T-helper 1 cell (primary cell): ENCODE data around the gene NOTCH2.
"Not testable (repeated sequence)": the region's sequence is repeated elsewhere in the genome, so short reads cannot be mapped to it uniquely, and the experiment has no call there.

Experiments
- DNase-seq, 5 donors: peaks; one replicate each; pipeline ENCODE4 v3.0.0-alpha.2; 2012 to 2020

The NOTCH2 gene

GRCh38 chr1:120068683-120069066, 787 bp downstream of the NOTCH2 start:
- peak in 1 of 5 donors; percentile 5 for DNase-seq

DNA sequence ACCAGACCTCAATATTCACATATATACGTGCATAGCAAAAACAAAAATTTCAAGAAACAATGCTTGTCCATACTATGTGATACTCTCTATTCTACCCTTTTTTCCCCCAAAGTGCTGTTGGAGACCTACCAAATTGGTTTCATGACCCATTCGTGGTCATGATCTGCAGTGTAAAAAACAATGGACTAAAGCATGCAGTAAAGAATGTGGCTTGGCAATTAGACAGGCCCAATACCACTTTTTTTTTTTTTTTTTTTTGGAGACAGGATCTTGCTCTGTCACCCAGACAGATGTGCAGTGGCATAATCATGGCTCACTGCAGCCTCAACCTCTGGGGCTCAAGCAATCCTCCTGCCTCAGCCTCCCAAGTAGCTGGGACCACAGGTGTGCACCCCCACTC, 21.3 kb downstream of the NOTCH2 start:
- DNase-seq, result not testable (repeated sequence)

GRCh38 chr1:120041771-120042170, 27.7 kb downstream of the NOTCH2 start:
- DNase-seq, result not testable (repeated sequence)

DNA sequence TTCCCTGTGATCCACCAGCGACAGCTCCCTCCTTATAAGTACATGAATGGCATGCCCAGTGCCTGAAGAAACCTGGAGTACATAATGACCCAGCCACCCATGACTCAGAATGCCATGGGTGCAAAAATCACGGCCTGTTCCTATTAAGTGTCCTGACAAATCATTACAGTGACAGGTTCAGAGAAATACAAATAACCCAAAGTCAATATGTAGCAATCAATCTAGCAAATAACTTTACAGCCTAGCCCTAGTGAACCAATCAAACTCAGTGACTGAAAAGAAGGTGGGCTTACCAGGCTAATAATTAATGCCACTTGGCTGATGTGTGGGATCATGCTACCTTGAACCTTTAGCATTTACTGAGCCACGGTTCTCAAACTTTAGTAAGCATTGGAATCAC, 37.2 kb downstream of the NOTCH2 start:
- DNase-seq, result not testable (repeated sequence)

DNA sequence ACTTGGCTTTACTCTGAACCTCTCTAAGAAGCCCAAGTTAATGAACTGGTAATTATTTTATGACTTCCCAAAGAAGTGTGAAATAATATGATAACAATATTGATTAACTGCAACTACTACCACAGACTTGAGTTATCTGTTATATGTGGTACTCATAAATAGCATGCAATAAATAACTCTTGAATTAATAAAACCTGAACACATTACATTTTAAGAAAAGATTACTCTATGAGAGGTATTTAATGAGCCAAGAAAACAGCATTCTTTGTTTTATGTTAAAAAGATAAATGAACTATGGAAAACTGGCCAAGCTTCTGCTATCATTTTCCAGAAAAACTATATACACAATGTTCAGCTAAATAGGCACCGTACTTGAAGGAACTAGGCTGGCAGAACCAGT, 45.7 kb downstream of the NOTCH2 start:
- not testable (repeated sequence) for DNase-seq

DNA sequence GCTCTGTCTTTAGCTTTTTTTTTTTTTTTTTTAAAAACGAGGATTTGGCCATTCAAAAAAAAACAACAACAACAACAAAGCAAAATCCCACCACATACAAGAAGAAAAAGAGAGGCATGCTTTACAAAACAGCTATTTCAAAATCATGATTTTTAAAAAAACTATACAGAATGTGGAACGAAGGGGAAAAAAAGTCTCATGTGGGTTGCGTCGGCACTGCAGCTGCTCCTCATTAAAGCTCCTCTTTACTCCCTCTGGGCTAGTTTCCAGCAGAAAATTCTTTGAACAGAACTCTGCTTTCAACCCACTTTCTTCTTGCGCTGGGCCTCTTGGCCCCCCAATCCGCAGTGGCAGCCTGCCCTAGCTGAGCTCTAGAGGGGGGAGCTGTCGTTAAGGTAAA, 54.5 kb downstream of the NOTCH2 start:
- DNase-seq, result not testable (repeated sequence)

- DNase-seq, result not testable (repeated sequence)
Observed at GRCh38 chr1:120008320-120008719, 61.1 kb downstream of the NOTCH2 start.

GRCh38 chr1:120007850-120008249, 61.6 kb downstream of the NOTCH2 start:
- not testable (repeated sequence) for DNase-seq

DNA sequence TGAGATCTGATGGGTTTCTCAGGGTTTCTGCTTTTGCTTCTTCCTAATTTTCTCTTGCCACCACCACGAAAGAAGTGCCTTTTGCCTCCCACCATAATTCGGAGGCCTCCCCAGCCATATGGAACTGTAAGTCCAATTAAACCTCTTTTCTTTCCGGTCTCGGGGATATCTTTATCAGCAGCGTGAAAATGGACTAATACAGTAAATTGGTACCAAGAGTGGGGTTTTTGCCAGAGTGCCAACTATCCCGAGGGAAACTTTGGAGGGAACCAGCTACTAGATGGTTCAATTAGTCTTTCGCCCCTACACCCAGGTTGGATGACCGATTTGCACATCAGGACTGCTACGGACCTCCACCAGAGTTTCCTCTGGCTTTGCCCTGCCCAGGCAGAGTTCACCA, 68.4 kb downstream of the NOTCH2 start:
- not testable (repeated sequence) for DNase-seq

DNA sequence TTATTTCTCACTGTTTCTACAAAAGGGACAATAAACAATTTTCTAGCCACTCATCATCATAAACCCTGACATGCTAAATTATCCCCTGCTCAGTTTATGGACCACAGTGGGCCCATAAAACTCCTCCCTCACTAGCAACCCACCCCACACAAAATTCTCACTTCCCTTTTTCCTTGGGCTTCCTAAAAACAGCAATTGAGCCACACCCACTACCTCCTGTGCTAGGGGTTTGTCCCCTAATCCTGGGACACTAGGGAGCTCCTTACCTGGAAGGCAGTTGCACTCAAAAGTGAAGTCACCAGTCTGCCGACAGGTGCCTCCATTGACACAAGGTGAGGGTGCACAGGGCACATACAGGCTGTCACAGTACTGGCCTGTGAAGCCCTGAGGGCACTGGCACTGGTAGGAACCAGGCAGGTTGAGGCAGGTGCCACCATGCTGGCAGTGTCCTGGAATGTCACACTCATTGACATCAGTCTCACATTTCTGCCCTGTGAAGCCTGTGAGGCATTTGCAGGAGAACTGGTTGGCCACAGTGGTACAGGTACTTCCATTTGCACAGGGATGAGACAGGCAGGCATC, 72.6 kb downstream of the NOTCH2 start:
- not testable (repeated sequence) for DNase-seq

DNA sequence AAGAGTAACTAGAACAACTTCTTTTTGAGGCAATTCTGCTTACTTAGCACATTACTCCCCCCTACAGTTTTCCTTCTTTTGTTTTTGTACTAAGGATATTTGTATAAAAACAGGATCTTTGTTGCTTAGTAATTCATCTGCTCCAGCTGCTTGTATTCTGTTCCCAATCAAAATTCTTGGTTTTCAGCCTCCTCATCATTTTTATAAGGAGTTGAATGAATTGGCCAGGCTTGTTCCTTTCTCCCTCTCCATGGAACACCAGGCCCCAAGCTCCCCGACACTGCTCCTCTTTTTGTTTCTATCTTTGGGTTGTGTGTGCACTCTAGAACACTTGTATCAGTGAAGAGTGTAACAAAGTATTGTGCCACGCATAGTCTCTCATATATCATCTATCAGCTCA, 73.5 kb downstream of the NOTCH2 start:
- not testable (repeated sequence) for DNase-seq

DNA sequence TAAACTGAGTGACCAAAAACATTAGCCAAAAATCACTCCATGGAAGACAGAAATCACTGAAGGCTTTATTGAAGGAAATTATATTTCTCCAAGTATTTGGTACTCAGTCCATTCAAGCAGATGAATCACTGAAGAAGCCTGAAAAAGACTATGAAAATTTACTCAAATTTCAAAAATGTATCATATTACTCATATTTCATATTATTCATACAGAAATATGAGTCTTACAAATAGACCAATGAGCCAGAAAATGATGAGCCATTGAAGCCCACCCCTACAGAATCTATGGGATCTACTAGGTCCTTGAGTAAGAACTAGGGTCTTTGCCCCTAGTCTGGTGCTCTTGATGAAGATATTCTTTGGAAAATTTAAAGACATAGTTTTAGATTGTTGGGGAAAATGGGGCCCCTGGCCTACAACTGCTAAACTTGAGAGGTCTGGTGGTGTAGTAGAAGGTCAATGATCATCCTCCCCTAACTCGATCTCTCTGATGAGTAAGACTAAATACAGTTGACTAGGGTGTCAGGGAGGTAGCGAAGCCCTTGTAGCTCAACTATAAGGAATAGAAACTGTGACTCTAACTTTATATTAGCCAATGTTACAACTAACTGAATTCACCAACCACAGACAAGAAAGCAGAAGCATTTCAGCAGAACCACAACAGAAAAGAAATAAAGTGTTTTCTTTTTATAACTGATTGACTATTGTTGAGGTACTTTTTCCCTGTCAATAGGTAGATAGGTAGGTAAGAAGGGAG, 81.0 kb downstream of the NOTCH2 start:
- DNase-seq, result no peak

DNA sequence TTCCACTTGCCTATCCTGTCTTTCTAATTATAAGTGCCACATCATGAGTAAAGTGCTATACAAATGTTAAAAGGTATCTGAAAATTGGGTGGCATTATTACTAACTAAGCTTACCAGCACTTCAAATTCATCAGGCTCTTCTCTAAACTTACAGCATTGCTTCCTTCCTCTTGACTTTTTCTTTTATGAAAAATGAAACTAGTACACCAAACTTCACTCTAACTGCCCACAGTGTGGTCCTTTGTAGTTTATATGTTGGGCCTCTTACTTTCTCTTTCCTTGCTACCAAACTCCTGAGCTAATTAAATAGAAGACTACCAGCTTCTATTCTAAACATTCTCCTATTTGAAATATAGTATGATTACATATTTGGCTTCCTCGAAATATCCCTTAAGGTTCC, 81.8 kb downstream of the NOTCH2 start:
- peak in 1 of 5 donors; percentile 51 for DNase-seq

DNA sequence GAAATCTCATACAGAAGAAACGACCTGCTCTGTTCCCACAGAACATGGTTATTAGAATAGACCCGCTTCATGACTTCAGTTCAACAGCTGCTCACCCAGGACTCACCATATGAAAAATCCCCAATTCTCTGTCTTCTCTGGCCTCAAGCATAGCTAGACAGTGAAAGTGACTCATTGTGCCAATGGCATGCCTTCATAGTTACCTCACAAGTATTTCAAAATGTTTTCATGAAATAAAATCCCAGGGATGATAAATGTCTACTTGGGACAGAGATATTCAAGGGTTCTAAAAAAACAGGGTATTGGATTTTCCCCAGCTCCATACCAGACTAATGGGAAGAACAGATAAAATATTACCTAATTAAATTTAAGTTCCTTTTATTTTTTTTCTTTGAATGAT, 82.3 kb downstream of the NOTCH2 start:
- DNase-seq, result no peak

- DNase-seq, result no peak
Observed at GRCh38 chr1:119986007-119986497, 83.4 kb downstream of the NOTCH2 start.

- DNase-seq, result no peak
Observed at GRCh38 chr1:119984771-119985170, 84.7 kb downstream of the NOTCH2 start.

GRCh38 chr1:119981986-119982815, 87.3 kb downstream of the NOTCH2 start:
- no peak for DNase-seq

DNA sequence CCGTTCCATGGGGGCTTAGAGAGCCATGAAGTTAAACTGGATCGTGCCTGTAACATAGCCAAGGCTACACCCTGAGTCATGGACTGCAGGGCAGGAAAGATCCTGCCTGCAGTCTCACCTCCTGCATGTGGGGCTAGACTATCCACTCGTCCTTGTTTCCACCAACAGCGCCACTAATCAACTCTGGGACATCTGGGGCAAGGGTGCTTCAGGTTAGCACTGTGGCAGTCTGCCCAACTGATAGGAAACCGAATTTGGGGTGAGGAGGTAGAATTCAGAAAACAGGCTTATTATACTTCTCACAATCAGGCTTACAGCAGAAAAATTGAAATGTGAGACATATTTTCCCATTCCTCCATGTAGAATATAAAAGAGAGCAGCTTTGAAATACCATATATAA, 88.0 kb downstream of the NOTCH2 start:
- no peak for DNase-seq

- no peak for DNase-seq
Observed at GRCh38 chr1:119978018-119978505, 91.4 kb downstream of the NOTCH2 start.

DNA sequence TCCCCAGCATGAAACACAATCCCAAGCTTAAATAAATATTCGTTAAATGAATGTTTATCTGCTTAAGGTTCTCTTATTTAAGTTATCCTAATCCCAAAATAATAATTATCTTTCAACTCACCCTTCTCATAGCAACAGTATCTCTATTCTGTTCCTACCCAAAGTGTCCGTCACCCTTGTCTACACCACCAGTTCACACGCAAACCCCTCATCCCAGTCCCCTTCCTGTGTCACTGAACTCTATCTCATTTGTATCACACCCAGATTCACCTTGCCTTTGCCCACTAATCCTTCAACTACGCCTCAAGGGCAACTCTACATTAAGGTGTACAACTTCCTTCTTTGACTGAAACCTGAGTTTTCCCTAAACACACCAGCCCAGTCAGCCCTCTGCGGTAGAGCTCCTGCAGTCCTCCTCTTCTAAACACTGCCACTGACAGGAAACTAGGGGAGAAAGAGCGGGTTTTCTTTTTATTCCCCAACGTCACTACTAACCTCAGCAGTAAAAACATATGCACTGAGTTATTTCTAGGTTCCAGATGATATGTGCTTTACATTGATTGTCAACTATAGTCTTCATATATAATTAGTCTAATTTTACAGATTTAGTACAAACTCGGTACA, 92.2 kb downstream of the NOTCH2 start:
- DNase-seq, result not testable (repeated sequence)

GRCh38 chr1:119975582-119976254, 93.7 kb downstream of the NOTCH2 start:
- DNase-seq, result not testable (repeated sequence)

GRCh38 chr1:119975006-119975405, 94.5 kb downstream of the NOTCH2 start:
- DNase-seq, result no peak
